WERI-Rb-1 (cell line): ENCODE measurements around the gene PDE3A.

Source experiments
- DNase-seq: peaks from one replicate; pipeline ENCODE4 v3.0.0-alpha.2; 2020
- H3K27ac ChIP-seq: fragments of 250-450 bp; sonication (Bioruptor Pico); 2 replicates; pipeline ENCODE4 v1.5.1; 2020; ENCODE audit warnings: mild to moderate bottlenecking, moderate library complexity
- H3K27me3 ChIP-seq: fragments of 250-450 bp; sonication (Bioruptor Pico); 2 replicates; pipeline ENCODE4 v1.5.1; 2021; ENCODE audit warnings: mild to moderate bottlenecking, low read depth, moderate library complexity; ENCODE audit not compliant: insufficient read depth, severe bottlenecking
- H3K36me3 ChIP-seq: fragments of 250-450 bp; sonication (Bioruptor Pico); 2 replicates; pipeline ENCODE4 v1.5.1; 2020; ENCODE audit warnings: mild to moderate bottlenecking, moderate library complexity
- H3K4me3 ChIP-seq: 2 replicates; pipeline ENCODE4 v1.5.1; 2011; ENCODE audit warnings: low read depth, mild to moderate bottlenecking, control low read depth, low read length
- H3K9me3 ChIP-seq: fragments of 250-450 bp; sonication (Bioruptor Pico); 2 replicates; pipeline ENCODE4 v1.5.1; 2021; ENCODE audit warnings: mild to moderate bottlenecking, moderate library complexity; ENCODE audit not compliant: severe bottlenecking
- TF ChIP-seq, protein P1 (sequence below): IDR thresholded peaks from 2 replicates; pipeline ENCODE4 v1.5.1; 2011; ENCODE audit warnings: low read depth, mild to moderate bottlenecking, control low read depth, inconsistent platforms, low read length

The PDE3A gene

DNA sequence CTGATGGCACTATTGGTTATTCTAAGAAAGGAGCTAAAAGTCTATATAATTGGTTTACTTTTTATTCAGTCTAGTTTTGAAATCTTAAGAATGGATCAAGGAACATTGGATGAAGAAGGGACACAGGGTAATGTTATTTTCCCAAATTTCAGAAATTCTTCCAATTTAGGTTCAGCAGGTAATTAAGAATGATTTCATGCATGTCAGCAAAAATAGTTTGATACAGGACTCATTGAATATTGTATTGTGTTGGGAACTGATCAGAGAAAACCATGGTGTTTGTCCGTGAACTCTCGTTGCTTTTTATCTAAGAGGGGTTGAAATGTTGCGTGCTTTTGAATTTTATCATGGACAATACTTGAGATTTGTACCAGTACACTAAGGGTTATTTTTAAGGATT lies 58.6 kb downstream of the PDE3A start:
- H3K4me3 ChIP-seq: no peak overlapping the region
- DNase-seq: no peak
- no peaks in the 10 kb centered on the region for H3K9me3 ChIP-seq
- TF ChIP-seq, protein P1, sequence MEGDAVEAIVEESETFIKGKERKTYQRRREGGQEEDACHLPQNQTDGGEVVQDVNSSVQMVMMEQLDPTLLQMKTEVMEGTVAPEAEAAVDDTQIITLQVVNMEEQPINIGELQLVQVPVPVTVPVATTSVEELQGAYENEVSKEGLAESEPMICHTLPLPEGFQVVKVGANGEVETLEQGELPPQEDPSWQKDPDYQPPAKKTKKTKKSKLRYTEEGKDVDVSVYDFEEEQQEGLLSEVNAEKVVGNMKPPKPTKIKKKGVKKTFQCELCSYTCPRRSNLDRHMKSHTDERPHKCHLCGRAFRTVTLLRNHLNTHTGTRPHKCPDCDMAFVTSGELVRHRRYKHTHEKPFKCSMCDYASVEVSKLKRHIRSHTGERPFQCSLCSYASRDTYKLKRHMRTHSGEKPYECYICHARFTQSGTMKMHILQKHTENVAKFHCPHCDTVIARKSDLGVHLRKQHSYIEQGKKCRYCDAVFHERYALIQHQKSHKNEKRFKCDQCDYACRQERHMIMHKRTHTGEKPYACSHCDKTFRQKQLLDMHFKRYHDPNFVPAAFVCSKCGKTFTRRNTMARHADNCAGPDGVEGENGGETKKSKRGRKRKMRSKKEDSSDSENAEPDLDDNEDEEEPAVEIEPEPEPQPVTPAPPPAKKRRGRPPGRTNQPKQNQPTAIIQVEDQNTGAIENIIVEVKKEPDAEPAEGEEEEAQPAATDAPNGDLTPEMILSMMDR: no peak
- H3K36me3 ChIP-seq: no peaks in the 10 kb centered on the region
- no peaks in the 10 kb centered on the region for H3K27me3 ChIP-seq
- H3K27ac ChIP-seq: no peak overlapping the region

DNA sequence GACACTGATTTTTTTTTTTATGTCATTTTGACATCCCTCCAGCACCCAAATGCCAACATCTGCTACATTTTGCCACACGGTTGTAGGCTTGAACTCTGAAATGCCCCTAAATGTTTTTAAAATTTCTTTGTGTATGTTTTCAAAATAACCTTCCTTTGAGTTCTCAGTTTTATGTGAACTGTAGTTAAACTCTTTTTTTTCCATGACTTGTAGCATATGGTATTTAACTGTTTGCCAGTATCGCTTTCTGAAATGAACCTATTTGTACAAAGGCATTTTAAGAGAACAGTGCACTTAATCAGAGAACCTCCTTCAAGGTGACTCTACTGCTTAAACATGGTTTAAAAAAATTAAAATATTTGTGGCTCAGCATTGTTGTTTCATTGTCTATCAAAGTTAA lies 61.5 kb downstream of the PDE3A start:
- Histone ChIP-seq H3K4me3 (no peak overlapping the region), H3K9me3 (no peaks in the 10 kb centered on the region), H3K27ac (no peak overlapping the region), H3K27me3 (no peaks in the 10 kb centered on the region), H3K36me3 (no peaks in the 10 kb centered on the region)
- TF ChIP-seq, protein P1: no peak
- no peak for DNase-seq

DNA sequence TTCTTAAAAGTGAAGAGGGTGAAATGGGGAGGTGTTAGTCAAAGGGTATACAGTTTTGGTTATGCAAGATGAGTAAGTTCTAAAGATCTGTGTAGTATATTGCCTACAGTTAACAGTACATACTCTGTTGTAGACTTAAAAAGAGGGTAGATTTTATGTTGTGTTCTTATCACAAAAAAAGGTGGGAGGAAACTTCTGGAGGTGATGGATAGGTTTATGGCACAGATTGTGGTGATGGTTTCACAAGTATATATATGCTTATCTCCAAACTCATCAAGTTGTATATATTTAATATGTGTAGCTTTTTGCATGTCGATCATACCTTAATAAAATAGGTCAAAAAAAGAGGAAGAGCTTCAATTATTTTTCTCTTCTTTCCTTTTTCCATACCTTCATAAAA lies 64.0 kb downstream of the PDE3A start:
- DNase-seq: no peak
- Histone ChIP-seq H3K9me3 (no peaks in the 10 kb centered on the region), H3K27ac (no peak overlapping the region)

DNA sequence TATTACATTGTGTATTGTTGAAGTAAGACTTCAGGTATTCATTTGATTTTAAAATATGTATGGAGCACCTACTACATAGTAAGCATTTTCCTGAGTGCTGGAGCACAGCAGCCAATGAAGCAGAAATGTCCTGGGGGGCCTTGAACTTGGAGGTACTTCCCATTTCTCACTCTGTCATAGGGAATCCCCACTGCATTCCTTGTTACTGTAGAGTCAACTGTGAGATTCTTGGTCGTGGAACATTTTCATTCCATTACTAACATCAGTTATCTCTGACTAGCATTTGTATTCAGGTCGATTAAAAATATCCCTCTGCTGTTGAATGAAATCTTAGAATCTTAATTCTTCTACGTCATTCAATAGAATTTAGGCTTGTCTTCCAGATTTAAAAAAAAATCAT lies 66.7 kb downstream of the PDE3A start:
- Histone ChIP-seq H3K9me3 (no peaks in the 10 kb centered on the region), H3K36me3 (no peaks in the 10 kb centered on the region), H3K27ac (no peak overlapping the region), H3K27me3 (no peaks in the 10 kb centered on the region), H3K4me3 (no peak overlapping the region)
- TF ChIP-seq, protein P1: no peak
- no peak for DNase-seq

More for the DNA sequence above, 64.0 kb downstream of the PDE3A start:
- Histone ChIP-seq H3K4me3 (no peak overlapping the region), H3K36me3 (no peaks in the 10 kb centered on the region), H3K27me3 (no peaks in the 10 kb centered on the region)
- TF ChIP-seq, protein P1: no peak

DNA sequence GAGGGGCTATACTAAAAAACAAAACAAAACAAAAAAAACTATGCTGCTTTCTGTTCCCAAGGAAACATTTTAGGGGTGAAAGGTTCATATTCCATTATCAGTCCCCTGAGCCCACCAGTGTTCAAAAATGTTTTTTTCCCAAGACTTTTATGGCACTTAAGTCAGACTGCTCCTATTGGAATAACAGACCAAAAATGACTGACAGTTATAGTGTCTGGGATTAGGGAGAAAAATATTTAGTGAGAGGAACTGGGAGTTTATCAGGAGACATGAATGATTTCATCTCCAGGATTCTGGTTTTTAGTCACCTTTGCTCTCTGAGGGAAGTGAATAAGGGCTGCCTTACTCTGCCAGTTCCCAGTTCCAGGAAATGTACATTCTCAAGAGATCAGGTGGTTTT lies 68.0 kb downstream of the PDE3A start:
- no peaks in the 10 kb centered on the region for H3K9me3 ChIP-seq
- no peaks in the 10 kb centered on the region for H3K36me3 ChIP-seq
- H3K27ac ChIP-seq: no peak overlapping the region
- TF ChIP-seq, protein P1: no peak
- H3K4me3 ChIP-seq: no peak overlapping the region
- no peaks in the 10 kb centered on the region for H3K27me3 ChIP-seq
- DNase-seq: no peak

DNA sequence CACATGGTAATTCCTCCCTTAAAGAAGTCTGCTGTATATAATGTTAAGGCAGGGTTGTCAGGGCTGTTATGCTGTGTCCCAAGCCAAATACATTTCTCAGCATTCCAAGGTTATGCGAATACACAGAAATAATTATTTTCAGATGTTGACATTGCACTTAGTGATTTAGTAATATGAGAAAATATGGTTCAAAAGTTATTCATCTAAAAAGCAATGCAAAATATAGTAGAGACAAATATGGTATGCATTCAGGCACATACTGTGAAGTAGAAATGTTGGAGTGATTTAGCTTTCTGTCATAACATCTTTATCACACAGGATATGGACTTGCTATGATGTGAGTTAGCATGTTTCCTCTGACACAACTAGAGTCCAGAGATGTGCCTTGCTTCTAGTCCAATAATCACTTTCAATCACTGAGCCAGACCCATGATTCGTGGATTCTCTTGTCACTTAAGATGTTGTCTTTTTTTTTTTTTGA lies 70.0 kb downstream of the PDE3A start:
- DNase-seq: no peak
- Histone ChIP-seq H3K4me3 (no peak overlapping the region), H3K27me3 (no peaks in the 10 kb centered on the region), H3K27ac (no peak overlapping the region), H3K36me3 (no peaks in the 10 kb centered on the region), H3K9me3 (no peaks in the 10 kb centered on the region)
- TF ChIP-seq, protein P1: no peak
